GM19324 (cell line): ENCODE data around the gene OPCML.

ENCODE experiments used
- ATAC-seq: cut with Tn5 transposase; IDR thresholded peaks from one replicate; pipeline ENCODE4 v1.9.1; 2021; ENCODE audit warnings: mild to moderate bottlenecking, moderate library complexity; ENCODE audit not compliant: unreplicated experiment, low FRiP score

The OPCML gene

GRCh38 chr11:133086518-133086917 is 445.8 kb downstream of the OPCML start:
- no peak for ATAC-seq

GRCh38 chr11:133082841-133083488 is 449.3 kb downstream of the OPCML start:
- no peak for ATAC-seq

GRCh38 chr11:133082453-133082781 is 449.9 kb downstream of the OPCML start:
- ATAC-seq, result no peak

- ATAC-seq, result no peak
Measured at GRCh38 chr11:133081730-133082452, 450.4 kb downstream of the OPCML start.

- no peak for ATAC-seq
Measured at GRCh38 chr11:133081020-133081419, 451.3 kb downstream of the OPCML start.

GRCh38 chr11:133078591-133079404 is 453.5 kb downstream of the OPCML start:
- no peak for ATAC-seq

- ATAC-seq, result no peak
Measured at GRCh38 chr11:133078012-133078411, 454.3 kb downstream of the OPCML start.

- no peak for ATAC-seq
Measured at GRCh38 chr11:133075351-133075750, 456.9 kb downstream of the OPCML start.

- no peak for ATAC-seq
Measured at GRCh38 chr11:133072858-133073582, 459.3 kb downstream of the OPCML start.

- no peak for ATAC-seq
Measured at GRCh38 chr11:133072378-133072777, 459.9 kb downstream of the OPCML start.

- no peak for ATAC-seq
Measured at GRCh38 chr11:133070791-133071190, 461.5 kb downstream of the OPCML start.

- ATAC-seq, result no peak
Measured at GRCh38 chr11:133070021-133070713, 462.1 kb downstream of the OPCML start.

GRCh38 chr11:133065847-133066485 is 466.3 kb downstream of the OPCML start:
- no peak for ATAC-seq

- no peak for ATAC-seq
Measured at GRCh38 chr11:133064961-133065360, 467.3 kb downstream of the OPCML start.

GRCh38 chr11:133064152-133064877 is 468.0 kb downstream of the OPCML start:
- ATAC-seq, result no peak

- no peak for ATAC-seq
Measured at GRCh38 chr11:133058501-133058900, 473.8 kb downstream of the OPCML start.

GRCh38 chr11:133053124-133053776 is 479.1 kb downstream of the OPCML start:
- ATAC-seq, result no peak

GRCh38 chr11:133052537-133052936 is 479.8 kb downstream of the OPCML start:
- ATAC-seq, result no peak
